GM21723 (cell line): Measurements from ENCODE around the gene CANX.
"Not testable (repeated sequence)": the region's sequence is repeated elsewhere in the genome, so short reads cannot be mapped to it uniquely, and the experiment has no call there.

ENCODE experiments used
- ATAC-seq: cut with Tn5 transposase; IDR thresholded peaks from one replicate; pipeline ENCODE4 v1.9.1; 2021; ENCODE audit warnings: mild to moderate bottlenecking, moderate library complexity; ENCODE audit not compliant: unreplicated experiment

CANX gene

DNA sequence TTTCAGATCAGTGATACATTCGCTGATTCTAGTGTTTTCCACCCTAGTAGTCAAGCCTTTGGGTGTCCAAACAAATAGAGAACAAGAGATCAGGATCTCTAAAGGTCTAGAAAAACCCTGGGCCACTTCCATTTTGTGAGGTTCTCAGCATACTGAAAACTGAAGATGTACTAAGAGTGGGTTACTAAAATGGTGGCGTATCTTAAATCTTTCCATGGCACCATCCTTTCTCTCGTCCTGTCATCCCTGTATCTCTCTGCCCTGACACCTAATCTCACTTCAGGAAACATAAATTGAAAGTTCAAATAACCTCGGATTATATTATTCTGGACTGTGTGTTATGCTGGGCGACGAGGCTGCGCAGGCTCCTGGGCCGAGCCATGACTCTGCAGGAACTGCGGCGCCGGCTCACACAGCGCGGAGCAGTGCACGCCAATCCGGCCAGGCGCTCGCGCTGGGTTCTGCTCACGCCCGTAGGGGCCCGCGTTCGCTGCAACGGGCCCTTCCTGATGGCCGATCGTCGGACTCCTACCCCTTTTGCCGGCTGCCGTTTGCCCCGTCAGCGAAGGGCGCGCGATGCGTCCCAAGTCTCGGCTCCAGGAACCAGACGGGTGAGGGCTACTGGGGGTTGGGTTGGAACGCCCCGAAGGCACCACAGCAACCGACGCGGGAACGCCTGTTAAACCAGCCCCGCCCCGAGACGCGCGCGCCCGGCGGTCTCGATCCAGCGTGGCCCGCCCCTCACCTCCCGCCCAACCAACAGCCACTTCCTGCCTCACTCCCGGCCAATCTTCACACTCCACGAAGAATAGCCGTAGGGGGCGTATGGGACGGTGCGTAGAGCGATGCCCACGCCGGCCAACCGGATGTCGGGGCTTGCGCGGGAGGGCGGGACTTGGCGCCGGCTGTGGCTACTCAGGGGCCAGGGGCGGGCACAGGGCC lies 503 bp upstream of the CANX start:
- peak; percentile 92 for ATAC-seq

DNA sequence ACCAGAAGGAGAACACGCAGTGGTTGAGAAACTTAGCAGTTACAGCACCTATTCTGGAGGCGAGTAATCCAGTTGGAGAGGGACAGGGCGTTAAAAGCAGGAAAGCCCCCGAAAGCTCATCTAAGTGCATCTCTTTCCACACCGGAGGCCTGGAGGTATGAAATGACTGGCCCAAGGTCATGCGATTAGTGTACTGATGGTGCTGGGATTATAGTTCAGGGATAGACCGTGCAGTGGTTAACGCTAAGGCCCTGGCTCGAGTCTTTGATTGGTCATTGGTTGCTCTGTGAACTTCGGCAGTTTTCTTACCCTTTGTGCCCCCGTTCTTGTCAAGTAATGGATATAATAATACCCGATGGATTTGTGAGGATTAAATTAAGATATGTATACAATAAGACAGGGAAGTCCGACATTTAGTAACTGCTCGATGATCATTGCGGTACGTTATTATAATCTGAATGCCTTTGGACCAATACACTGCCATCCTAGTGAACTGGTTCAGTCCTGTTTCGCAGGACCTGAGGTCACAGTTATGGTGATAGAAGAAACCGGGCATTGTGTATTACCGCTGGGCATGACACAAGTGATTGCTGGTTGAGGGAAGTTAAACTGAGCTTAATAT lies 960 bp downstream of the CANX start:
- ATAC-seq: no peak

DNA sequence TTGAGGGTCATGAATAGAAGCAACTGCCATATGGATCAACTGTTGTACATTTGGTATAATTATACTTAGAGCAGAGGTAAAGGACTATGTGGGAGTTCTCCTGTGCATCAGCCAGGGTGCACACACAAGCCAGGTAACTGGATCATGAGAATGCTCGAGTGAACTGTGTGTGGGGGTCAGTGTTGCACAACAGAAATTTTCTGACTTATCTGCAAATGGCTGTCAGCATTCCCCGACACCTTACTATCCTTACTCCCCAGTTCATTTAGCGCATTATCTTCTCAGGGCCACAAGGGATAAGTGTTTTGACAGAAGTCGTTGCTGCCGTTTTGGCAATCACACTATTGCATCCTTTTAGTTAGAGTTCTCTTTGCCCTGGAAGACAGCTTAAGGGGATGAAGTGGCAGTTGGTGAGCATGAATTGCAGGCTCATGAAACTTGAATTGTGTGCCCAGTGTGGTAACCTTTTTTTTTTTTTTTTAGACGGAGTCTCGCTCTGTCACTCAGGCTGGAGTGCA lies 1.7 kb downstream of the CANX start:
- ATAC-seq: no peak

DNA sequence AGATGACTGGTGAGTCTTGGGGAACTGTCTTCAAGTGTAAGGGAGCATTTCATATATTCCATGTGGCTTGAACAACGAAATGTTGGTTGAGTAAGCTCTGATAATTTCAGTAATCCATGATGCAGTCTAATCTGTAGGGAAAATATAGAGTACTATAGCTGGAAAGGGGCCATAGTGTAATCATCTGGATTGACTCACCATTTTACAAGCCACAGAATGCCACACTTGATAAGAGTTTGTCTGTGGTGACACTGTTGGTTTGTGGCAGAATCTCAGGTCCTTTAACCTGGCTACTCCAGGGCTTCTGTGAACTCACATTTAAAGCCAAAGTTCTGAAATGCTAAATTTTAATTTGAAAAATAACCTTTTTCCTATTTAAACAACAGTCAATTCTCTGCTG lies 17.5 kb downstream of the CANX start:
- ATAC-seq: no peak

DNA sequence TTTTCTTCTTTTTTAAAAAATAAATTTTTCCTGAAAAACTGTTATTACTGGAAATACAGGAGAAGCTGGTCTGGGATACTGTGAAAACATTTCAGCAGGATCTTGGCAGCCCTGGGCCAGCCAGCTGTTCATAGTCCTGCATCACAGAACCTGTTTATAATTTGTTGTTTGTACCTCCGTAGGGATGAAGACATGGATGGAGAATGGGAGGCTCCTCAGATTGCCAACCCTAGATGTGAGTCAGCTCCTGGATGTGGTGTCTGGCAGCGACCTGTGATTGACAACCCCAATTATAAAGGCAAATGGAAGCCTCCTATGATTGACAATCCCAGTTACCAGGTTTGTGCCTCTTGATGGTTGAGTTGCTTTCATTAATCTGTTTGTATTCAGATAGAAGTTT lies 21.5 kb downstream of the CANX start:
- no peak for ATAC-seq

DNA sequence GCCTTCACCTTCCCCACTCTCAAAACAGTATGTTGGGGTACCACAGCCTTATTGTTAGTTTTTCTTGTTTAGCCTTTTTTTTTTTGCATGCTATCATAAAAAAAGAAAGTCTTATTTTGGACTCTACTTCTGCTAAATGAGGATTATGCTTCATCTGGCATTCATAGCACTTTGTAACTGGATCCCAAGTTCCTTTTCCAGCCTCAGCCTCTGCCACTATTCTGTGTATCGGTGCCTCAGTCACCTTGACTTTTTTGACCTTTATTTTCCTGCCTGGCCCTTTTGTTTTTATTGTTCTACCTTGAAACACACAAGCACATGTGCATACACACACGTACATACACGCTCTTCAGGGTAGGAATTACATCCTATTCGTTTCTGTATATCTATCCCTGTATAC lies 25.4 kb downstream of the CANX start:
- no peak for ATAC-seq

DNA sequence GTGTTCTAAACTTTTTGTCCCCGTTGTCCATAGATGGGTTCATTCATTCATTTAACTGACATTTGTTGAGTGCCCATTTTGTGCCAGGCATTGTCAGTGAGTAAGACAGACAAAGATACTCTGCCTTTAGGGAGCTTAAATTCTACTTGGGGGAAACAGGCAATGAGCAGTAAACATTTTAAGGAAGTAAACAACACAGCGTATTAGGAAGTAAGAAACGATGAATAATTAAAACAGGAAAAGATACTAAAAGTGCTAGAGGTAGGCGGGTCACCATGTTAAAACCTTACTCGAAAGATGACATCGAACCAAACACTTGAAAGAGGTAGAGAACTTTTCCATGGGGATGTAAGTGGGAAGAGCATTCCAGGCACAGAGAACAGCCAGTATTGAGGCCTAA lies 28.3 kb downstream of the CANX start:
- no peak for ATAC-seq

DNA sequence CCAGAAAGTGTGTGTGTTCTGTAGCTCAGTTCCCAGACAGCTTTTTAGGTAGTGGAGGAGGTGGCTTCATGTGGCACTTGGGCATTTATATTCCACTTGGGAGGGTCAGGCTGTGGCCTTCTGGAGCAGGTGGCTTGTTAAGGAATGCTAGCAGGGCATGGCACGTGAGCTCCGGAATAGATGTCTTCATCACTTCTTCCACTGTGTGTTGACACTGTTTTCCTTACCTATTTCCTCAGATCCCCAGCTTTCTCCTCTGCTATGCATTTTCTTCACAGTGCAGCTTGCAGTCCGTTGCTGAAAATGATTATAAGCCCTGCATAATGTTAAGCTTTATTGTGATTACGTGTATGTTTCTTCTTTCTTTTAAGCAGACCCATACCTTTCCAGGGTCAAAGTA lies 30.5 kb downstream of the CANX start:
- no peak for ATAC-seq

DNA sequence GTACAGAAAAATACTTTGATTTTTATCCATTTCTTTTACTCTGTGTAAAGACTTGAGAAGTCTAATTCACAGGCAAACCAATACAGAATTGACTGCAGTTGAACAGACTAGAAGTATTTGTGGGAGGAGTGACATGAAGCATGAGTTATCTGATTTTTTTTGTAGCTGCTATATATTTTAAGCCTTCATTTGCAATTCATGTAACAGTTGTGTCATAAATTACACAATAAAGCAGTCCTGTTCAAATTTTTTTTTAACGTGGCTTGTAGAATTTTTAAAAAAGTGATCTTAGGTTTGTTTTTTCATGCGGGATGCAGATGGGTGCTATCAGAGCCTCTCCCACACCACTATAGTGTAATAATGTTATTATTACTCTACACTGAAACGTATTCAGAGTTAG lies 31.0 kb downstream of the CANX start:
- ATAC-seq: no peak

DNA sequence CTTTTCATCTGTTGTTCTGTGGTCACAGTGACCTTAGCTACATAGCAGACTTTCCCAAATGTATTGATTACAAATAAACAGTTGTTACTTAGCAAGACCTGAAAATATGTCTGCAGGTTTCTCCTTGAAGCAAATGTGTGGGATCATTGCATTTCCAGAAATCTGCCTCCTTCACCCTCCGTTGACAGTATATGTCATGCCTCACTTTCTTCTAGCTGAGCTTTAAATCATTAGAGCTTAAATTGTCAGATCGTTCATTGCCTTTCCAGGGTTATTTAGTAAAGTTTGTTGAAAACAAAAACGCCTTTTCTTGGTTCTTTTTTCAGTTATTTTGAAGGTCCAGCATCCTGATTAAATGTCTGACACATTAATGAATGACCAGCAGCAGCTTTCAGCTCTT lies 31.6 kb downstream of the CANX start:
- ATAC-seq: no peak

DNA sequence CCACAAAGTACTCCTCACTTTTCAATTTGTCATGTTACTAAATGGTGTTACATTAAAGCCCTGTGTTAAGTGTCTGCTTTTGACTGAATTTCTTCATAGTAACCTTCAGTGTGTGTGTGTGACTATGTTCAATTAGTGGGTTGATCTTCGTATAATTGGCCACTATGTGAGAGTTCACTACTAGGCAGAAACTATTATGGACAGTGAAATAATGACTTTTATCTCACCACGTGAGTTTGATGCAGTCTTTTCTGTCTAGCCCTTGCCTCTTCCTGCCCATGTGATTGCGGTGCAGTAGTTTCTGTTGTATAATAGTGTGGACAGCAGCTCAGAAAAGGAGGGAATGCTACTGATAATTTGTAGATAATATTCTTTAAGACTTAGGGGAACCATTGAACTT lies 32.1 kb downstream of the CANX start:
- no peak for ATAC-seq

DNA sequence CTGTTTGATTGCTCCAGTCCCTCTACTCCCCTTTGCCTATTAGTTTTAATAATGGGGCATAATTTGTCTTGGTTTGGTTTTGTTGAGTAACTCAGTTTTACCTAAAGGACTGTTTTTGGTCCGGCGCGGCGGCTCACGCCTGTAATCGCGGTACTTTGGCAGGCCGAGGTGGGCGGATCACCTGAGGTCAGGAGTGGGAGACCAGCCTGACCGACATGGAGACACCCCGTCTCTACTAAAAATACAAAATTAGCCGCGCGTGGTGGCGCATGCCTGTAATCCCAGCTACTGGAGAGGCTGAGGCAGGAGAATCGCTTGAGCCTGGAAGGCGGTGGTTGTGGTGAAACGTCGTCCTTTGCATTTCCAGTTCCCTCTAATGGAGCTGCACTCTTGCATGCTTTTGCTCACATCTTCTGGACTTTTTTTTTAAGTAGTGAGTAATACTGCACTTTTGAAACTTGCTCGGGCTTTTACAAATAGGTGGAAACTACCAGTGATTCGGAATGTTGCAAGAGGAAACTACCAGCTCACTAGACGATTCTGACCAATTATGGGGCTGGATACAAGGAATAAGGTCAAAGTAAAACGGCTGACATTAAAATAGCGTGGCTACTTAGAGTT lies 33.1 kb downstream of the CANX start:
- ATAC-seq: peak; percentile 6

DNA sequence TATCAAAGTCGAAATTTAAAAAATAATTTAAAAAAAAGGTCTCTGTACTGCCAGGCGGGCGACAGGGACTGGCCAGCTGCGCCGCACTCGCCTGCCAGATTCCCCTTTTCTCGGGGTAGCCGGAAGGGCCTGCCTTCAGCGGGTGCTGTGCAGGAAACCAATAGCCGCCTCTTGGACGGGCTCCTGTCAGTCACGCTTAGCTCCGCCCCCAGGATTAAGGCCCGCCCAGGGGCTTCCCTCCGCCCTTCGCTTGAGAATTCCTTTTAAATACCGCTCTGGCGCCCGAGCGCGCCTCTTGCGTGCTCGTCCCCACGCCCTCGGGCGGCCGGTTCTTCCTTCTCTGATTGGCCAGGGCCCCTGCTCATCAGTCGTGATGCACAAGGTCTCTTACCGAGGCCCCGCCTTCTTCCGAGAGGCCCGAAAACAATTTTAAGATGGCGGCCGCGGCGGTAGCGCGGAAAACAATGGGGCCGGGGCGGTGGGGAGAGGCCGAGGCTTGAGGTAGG lies 33.7 kb downstream of the CANX start, which contains the start of gene MAML1:
Gene MAML1 (plus strand): TSS at position 411 of the 506 bp plus-strand sequence. CDS start 291 bp downstream, outside the sequence.
- peak; percentile 95 for ATAC-seq

DNA sequence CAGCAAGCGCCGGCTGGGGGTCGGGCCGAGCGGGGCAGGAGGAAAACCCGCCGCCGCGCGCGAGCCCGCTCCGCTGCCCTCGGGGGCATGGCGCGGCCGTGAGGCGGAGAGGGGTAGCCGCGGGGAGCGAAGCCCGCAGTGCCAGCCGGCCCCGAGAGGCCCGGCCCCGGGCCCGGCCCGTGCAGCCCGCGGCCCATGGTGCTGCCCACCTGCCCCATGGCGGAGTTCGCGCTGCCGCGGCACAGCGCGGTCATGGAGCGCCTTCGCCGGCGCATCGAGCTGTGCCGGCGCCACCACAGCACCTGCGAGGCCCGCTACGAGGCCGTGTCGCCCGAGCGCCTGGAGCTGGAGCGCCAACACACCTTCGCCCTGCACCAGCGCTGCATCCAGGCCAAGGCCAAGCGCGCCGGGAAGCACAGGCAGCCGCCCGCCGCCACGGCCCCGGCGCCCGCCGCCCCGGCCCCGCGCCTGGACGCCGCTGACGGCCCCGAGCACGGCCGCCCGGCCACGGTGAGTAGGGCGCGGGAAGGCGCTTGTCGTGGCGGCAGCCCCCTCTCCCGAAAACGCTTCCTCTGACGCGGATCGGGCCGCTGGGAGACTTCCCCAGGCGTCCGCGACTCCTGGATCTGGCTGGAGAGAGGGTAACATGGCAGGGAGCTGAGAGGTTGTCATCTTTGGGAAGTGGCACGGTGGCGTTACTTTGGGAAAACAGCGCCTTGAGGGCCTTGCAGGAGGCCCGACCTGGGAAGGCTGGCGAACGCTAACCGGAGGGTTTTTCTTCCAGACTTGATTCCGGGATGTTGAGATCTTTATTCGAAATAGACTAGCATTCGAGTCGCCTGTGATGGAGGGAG lies 34.4 kb downstream of the CANX start:
- peak; percentile 27 for ATAC-seq

DNA sequence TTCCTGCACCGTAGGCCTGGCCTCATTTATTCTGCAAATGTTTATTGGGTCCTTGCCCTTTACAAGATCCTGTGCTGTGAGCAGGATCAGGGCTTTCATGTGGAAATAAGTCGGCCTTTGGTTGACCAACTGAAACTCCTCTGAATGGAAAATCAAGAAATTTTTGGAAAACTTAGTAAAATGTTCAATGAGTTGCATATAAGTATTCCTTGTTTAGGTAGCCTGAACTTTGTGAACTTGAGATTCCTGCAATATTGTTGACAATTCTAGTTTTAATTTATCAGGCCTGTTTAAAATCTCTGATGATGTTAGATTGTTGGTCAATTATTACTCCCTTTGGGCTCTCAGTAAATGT lies 35.0 kb downstream of the CANX start:
- no peak for ATAC-seq

DNA sequence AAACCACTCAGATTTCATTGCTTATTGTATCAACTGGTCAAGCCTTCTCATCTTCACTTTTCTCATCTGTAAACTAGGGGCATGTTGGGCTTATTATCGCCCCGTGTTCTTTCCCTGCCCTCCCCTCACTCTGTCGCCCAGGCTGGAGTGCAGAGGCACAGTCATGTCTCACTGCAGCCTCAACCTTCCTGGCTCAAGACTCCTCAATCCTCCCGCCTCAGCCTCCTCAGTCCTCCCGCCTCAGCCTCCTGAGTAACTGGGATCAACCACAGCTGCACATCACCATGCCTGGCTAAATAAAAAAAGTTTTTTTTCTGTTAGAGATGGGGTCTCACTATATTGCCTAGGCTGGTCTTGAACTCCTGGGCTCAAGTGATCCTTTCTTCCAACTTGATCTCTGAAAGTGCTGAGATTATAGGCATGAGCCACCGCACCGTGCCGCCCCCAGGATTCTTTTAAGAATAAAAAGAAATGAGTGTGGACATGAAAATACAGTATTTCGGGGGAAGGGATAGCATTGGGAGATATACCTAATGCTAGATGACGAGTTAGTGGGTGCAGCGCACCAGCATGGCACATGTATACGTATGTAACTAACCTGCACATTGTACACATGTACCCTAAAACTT lies 35.9 kb downstream of the CANX start:
- no peak for ATAC-seq

DNA sequence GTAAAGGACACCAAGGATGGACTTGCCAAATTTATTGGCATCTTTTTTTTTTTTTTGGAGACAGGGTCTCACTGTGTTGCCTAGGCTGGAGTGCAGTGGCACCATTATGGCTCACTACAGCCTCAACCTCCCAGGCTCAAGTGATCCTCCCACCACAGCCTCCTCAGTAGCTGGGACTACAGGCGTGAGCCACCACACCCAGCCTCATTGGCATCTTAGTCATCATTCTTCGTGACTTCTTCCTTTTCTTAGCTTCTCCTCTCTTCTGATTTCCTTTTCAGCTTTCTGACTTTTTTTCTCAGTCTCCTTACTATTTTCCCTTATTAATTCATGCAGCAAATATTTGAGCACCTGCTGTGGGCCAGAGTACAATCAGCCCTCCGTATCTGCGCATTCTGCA lies 40.0 kb downstream of the CANX start:
- ATAC-seq: no peak

DNA sequence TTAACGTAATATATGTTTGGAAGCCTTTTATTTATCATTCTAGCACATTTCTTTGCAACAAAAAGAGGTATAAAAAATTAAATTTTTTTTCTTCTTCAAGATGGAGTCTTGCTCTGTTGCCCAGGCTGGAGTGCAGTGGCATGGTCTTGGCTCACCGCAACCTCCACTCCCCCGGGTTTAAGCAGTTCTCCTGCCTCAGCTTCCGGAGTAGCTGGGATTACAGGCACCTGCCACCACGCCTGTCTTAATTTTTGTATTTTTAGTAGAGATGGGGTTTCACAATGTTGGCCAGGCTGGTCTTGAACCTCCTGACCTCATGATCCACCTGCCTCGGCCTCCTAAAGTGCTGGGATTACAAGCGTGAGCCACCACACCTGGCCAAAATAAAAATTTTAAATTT lies 45.3 kb downstream of the CANX start:
- not testable (repeated sequence) for ATAC-seq

DNA sequence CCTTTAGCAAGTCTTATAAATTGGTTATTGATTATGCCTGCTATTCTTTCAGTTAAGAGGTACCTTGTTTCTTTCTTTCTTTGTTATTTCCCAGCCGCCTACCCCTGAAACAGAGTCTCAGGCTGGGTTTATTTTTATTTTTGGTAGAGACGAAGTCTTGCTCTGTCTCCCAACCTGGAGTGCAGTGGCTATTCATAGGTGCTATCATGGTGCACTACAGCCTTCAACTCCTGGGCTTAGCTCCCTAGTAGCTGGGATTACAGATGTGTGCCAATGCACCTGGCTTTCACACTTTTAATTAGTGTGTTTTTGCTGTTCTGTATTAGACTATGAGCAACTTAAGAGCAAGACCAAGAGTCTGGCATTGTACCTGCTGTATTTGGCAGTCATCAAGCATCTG lies 48.1 kb downstream of the CANX start:
- no peak for ATAC-seq

DNA sequence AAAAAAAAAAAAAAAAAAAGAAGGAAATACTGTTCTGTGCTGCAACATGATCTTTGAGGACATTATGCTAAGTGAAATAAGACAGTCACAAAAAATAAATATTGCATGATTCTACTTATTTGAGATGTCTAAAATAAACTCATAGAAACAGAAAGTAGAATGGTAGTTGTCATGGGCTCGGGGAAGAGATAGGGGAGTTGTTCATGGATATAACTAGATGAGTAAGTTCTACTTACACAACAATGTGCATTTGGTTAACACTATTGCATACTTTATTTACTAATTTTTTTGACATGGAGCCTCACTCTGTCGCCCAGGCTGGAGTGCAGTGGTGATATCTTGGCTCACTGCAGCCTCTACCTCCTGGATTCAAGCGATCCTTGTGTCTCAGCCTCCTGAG lies 49.0 kb downstream of the CANX start:
- ATAC-seq: no peak
